Fibroblast of lung (primary cell): ENCODE measurements around the gene EGLN1.

Experiments used
- EZH2 ChIP-seq: IDR thresholded peaks from 2 replicates; pipeline ENCODE4 v1.5.1; 2012; ENCODE audit warnings: low read length, control low read depth, mild to moderate bottlenecking; ENCODE audit errors: missing control alignments
- TF ChIP-seq, protein P1 (sequence below), 2 donors: IDR thresholded peaks in 1 of 2; conservative IDR thresholded peaks in 1 of 2; 1 replicate in 1 of 2; 2 replicates in 1 of 2; pipeline ENCODE4 v1.5.1; 2011 to 2012; ENCODE audit warnings: low read length in 2 of 2, control low read depth in 1 of 2, inconsistent platforms in 1 of 2, low read depth in 1 of 2, mild to moderate bottlenecking in 1 of 2

DNA sequence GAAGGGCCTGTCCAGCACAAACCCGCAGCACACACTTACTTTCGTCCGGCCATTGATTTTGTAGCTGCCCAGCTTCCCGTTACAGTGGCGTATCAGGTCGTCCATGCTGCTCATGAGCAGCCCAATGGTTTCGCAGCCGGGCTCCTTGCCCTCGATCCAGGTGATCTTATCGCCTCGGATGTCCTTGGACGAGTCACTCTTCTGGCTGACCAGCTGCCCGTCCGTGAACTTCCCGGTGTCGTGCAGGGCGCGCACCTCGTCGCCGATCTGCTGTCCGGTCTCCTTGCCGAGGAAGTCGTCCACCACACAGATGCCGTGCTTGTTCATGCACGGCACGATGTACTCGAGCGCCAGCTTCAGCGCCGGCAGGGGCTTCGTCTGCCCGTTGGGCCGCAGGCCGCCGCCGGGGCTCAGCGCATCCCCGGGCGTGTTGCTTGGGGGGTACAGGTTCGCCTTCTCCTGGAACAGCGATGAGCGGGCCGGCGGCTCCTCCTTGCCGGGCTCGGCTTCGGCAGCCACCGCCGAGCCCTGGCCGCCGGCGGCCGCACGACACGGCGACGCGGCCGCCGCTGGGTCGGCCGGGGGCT, 1.0 kb downstream of the EGLN1 start:
- TF ChIP-seq, protein P1, sequence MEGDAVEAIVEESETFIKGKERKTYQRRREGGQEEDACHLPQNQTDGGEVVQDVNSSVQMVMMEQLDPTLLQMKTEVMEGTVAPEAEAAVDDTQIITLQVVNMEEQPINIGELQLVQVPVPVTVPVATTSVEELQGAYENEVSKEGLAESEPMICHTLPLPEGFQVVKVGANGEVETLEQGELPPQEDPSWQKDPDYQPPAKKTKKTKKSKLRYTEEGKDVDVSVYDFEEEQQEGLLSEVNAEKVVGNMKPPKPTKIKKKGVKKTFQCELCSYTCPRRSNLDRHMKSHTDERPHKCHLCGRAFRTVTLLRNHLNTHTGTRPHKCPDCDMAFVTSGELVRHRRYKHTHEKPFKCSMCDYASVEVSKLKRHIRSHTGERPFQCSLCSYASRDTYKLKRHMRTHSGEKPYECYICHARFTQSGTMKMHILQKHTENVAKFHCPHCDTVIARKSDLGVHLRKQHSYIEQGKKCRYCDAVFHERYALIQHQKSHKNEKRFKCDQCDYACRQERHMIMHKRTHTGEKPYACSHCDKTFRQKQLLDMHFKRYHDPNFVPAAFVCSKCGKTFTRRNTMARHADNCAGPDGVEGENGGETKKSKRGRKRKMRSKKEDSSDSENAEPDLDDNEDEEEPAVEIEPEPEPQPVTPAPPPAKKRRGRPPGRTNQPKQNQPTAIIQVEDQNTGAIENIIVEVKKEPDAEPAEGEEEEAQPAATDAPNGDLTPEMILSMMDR (conservative IDR thresholded peaks at IDR 0.05 in 1 of 2, IDR thresholded peaks at IDR 0.05 in 1 of 2; ENCODE audit: low read depth in 1 of 2, low read length in 2 of 2), result no peak
- TF ChIP-seq EZH2, result no peak
